CD4-positive, alpha-beta T cell treated with Interleukin-21 for 1 hour (primary cell): ENCODE measurements around the gene FAM210A.

Experiments used
- DNase-seq: peaks from one replicate; pipeline ENCODE4 v3.0.0-alpha.2; 2020

The FAM210A gene

GRCh38 chr18:13620818-13621445, 105.4 kb downstream of the FAM210A start:
- no peak for DNase-seq

GRCh38 chr18:13620206-13620672, 106.1 kb downstream of the FAM210A start:
- no peak for DNase-seq

GRCh38 chr18:13619505-13620205, 106.7 kb downstream of the FAM210A start:
- no peak for DNase-seq

- no peak for DNase-seq
These were observed 107.5 kb downstream of the FAM210A start for GRCh38 chr18:13618760-13619438.

- DNase-seq, result no peak
These were observed 108.4 kb downstream of the FAM210A start for GRCh38 chr18:13617826-13618515.

- DNase-seq, result no peak
These were observed 109.8 kb downstream of the FAM210A start for GRCh38 chr18:13616525-13617035.

GRCh38 chr18:13616041-13616440, 110.3 kb downstream of the FAM210A start:
- no peak for DNase-seq

- no peak for DNase-seq
These were observed 110.9 kb downstream of the FAM210A start for GRCh38 chr18:13615432-13615861.

- peak; percentile 50 for DNase-seq
These were observed 111.6 kb downstream of the FAM210A start for GRCh38 chr18:13614641-13615288.

GRCh38 chr18:13613591-13614501, 112.5 kb downstream of the FAM210A start:
- peak; percentile 33 for DNase-seq
